Peyer's patch (tissue), 4 donors: ENCODE measurements around the gene SGPP2.

Experiments
- CTCF ChIP-seq, 6 experiments: fragments of 450-650 bp in 4 of 6; fragments of 200-600 bp in 2 of 6; sonication (generic) in 1 of 6; IDR thresholded peaks; one replicate each; pipeline ENCODE4 v1.5.1; 2017 to 2019; ENCODE audit warnings: antibody characterized with exemption in 6 of 6, mild to moderate bottlenecking in 3 of 6, moderate library complexity in 1 of 6
- POLR2A ChIP-seq, 2 donors: fragments of 450-650 bp; IDR thresholded peaks; one replicate each; pipeline ENCODE4 v1.5.1; 2017; ENCODE audit warnings: antibody characterized with exemption in 2 of 2, mild to moderate bottlenecking in 2 of 2, moderate library complexity in 2 of 2

GRCh38 chr2:222492683-222493082 is 68.3 kb downstream of the SGPP2 start:
- TF ChIP-seq CTCF (IDR thresholded peaks at IDR 0.05) (no peak), POLR2A (IDR thresholded peaks at IDR 0.05) (no peak)
